HUES6 (cell line): ENCODE results near the gene CTNNA1.
"Not testable (repeated sequence)": the region's sequence is repeated elsewhere in the genome, so short reads cannot be mapped to it uniquely, and the experiment has no call there.

Source experiments
- H3K27ac ChIP-seq: 2 replicates; pipeline ENCODE4 v1.7.0; 2013; ENCODE audit warnings: low read depth, mild to moderate bottlenecking, low read length, inconsistent platforms
- H3K27me3 ChIP-seq: 2 replicates; pipeline ENCODE4 v1.6.1; 2013; ENCODE audit warnings: low read length; ENCODE audit not compliant: control insufficient read depth, insufficient read depth
- H3K36me3 ChIP-seq: 2 replicates; pipeline ENCODE4 v1.6.1; 2013; ENCODE audit warnings: low read length; ENCODE audit not compliant: control insufficient read depth, insufficient read depth
- H3K4me1 ChIP-seq: 2 replicates; pipeline ENCODE4 v1.6.1; 2013; ENCODE audit warnings: low read length; ENCODE audit not compliant: control insufficient read depth, insufficient read depth
- H3K4me3 ChIP-seq: 2 replicates; pipeline ENCODE4 v1.5.1; 2013; ENCODE audit warnings: low read depth, low read length
- H3K9ac ChIP-seq: one replicate; pipeline ENCODE4 v1.6.1; 2013; ENCODE audit warnings: mild to moderate bottlenecking, low read length
- H3K9me3 ChIP-seq: 2 replicates; pipeline ENCODE4 v1.6.1; 2013; ENCODE audit warnings: low read depth, low read length; ENCODE audit not compliant: control insufficient read depth, insufficient read depth

CTNNA1 gene

DNA sequence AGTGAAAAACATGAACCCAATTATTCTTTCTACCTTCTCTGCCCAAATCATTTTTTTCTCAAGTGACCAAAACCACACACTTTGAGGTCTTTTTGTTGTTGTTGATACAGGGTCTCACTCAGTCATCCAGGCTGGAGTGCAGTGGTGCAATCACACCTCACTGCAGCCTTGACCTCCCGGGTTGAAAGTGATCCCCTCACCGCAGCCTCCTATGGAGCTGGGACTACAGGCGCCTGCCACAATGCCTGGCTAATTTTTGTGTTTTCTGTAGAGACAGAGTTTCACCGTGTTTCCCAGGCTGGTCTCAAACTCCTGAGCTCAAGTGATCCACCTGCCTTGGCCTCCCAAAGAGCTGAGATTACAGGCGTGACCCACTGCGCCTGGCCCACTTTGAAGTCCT is 8.4 kb downstream of the CTNNA1 start:
- H3K4me1 ChIP-seq: peaks cover 17% of the 10 kb centered on the region
- peaks cover 34% of the 10 kb centered on the region for H3K36me3 ChIP-seq
- not testable (repeated sequence) for H3K9ac ChIP-seq, H3K27me3 ChIP-seq, H3K9me3 ChIP-seq, H3K4me3 ChIP-seq, H3K27ac ChIP-seq

DNA sequence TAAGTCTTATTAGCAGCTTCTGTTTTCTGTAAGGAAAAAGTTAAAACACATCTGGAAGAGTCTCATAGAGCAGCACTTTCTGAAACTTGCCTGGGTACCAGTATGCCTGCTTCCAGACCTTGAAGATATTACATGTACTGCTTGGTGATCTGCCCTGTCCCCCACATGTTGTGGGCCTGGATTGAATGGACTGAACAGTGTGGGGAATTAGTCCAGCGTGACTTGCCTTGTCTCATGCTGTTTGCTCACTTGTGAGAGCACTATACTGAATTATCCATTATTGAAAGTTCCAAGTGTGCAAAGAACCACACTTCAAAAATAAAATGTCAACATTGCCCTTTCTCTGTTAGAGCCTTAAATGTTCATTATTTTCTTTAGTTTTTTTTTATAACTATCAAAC is 8.9 kb downstream of the CTNNA1 start:
- Histone ChIP-seq H3K4me1 (peaks cover 17% of the 10 kb centered on the region), H3K27me3 (no peaks in the 10 kb centered on the region), H3K4me3 (no peak overlapping the region), H3K36me3 (peaks cover 30% of the 10 kb centered on the region), H3K27ac (no peak overlapping the region), H3K9ac (no peak overlapping the region), H3K9me3 (peaks cover 7% of the 10 kb centered on the region; the same call in 1 of the 2 replicates)

DNA sequence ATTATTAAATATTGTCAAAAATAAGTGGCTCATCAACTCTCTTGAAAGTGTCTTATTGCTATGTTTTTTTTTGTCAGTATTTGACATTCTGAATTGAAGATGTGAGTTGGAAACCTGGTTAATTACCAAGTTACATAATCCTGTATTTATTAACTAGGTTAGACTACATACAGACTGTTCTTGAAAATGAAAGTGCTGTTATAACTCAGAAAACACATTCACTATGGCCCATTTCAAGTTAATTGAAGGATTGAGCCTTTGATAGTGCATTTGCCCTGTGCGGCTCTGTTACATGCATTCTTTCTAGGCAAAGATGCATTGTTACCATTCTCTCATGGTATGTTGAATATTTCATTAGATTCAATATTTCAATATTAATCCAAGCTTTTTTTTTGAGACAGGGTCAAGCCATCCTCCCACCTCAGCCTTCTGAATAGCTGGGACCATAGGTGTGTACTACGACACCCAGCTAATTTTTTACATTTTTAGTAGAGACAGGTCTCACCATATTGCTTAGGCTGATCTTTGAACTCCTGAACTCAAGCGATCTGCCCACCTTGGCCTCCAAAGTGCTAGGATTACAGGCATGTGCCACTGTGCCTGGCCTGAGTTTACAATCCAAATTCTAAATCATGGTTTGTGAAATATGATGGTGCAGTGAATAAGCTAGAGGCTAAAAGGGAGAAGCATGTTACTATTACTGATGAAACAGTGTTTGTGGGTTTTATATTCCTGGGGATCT is 10.0 kb downstream of the CTNNA1 start:
- no peaks in the 10 kb centered on the region for H3K27me3 ChIP-seq
- H3K27ac ChIP-seq: no peak overlapping the region
- no peak overlapping the region for H3K4me3 ChIP-seq
- H3K36me3 ChIP-seq: peaks cover 23% of the 10 kb centered on the region
- H3K9ac ChIP-seq: no peak overlapping the region
- peaks cover 17% of the 10 kb centered on the region for H3K4me1 ChIP-seq
- H3K9me3 ChIP-seq: no peaks in the 10 kb centered on the region

DNA sequence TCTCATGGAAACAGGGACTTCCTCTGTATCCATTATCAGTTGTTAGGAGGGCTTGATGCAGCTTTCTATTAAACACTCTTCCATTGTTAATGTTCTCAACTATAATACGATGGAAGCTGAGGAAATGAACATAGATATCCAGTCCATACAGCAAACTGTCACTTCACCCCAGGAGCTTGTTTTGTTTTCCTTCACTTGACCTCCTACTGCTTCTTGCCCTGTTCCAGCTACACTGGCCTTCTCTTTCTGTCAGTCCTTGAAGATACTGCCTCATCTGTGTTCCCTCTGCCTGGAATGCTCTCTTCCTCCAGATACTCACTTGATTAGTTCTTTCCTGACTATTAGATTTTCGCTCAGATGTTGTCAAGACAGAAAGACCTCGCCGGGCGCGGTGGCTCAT is 17.1 kb downstream of the CTNNA1 start:
- Histone ChIP-seq H3K36me3 (peaks cover 18% of the 10 kb centered on the region), H3K4me3 (no peak overlapping the region), H3K9me3 (peaks cover 15% of the 10 kb centered on the region), H3K4me1 (peaks cover 16% of the 10 kb centered on the region), H3K27ac (no peak overlapping the region), H3K27me3 (no peaks in the 10 kb centered on the region), H3K9ac (no peak overlapping the region)

DNA sequence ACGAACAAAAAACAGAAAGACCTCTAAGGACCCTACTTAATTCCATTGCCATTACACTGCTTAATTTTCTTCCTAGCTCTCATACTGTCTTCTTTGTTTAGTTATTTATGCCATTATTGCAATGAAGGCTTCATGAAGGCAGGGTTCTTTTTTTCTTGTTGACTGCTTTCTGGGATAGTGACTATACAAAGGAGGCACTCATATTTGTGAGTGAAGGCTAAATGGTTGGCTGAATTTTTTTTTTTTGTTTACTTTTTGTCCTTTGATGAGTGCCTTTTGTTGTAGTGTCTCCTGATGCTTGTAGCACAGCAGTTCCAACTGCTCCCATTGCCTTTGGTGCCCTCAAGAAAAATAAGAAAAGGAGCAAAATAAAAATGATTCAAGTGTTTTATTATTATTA is 17.8 kb downstream of the CTNNA1 start:
- H3K9me3 ChIP-seq: peaks cover 17% of the 10 kb centered on the region
- no peak overlapping the region for H3K27ac ChIP-seq
- H3K4me1 ChIP-seq: peaks cover 14% of the 10 kb centered on the region
- H3K4me3 ChIP-seq: no peak overlapping the region
- no peak overlapping the region for H3K9ac ChIP-seq
- peaks cover 20% of the 10 kb centered on the region for H3K36me3 ChIP-seq
- no peaks in the 10 kb centered on the region for H3K27me3 ChIP-seq

DNA sequence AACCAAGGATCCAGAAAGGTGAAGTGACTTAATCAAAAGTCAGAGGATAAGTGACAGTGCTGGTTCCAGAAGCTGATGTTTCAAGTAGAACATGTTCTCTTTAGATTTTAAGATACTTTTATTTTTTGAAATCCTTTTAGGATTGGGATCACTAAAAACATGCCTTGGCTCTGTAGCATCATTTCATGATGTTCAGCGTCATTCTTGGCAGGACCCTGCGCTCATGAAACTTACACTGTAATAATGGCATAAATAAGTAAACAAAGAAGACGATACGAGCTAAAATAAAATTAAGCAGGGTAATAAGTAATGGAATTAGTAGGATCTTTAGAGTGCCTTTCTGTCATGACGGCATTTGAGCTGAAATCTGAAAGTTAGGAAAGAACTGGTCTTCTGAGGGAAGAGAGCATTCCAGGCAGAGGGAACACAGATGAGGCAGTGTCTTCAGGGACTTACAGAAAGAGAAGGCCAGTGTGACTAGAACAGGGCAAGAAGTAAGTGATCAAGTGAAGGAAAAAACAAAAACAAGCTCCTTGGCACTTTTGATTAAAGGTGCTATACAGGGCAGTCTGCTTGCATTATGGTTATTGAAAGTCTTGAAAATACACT is 19.9 kb downstream of the CTNNA1 start:
- H3K27me3 ChIP-seq: no peaks in the 10 kb centered on the region
- no peak overlapping the region for H3K4me3 ChIP-seq
- H3K9ac ChIP-seq: no peak overlapping the region
- H3K27ac ChIP-seq: no peak overlapping the region
- peaks cover 20% of the 10 kb centered on the region for H3K9me3 ChIP-seq
- H3K4me1 ChIP-seq: peaks cover 6% of the 10 kb centered on the region
- H3K36me3 ChIP-seq: peaks cover 22% of the 10 kb centered on the region

DNA sequence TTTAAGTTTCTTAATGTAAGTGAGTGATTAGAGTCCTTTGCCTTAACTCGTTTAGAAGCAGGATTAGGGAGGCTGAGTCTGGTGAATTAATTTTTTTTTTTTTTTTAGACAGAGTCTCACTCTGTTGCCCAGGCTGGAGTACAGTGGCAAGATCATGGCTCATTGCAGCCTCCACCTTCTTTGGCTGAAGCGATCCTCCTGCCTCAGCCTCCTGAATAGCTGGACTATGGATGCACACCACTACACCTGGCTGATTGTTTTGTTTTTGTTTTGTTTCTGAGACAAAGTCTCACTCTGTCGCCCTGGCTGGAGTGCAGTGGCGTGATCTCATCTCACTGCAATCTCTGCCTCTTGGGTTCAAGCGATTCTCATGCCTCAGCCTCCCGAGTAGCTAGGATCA is 20.4 kb downstream of the CTNNA1 start:
- H3K27ac ChIP-seq: not testable (repeated sequence)

DNA sequence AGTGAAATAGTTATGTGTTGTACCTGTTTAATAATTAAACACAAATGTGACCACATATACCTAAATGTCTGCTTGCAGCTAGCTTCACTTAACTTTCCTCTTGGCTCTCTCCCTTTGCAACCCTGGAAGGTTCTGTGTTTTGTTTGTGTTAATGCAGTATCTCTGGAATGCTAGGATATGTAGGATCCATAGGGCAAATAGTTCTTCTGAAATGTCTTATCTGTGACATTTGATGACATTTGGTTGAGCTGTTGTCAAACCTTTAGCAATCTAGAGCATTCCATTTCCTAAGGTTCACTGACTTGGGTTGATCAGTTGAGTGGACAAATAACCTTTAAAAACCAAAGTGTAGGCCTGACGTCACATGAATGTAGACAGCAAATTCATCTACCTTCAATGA is 21.8 kb downstream of the CTNNA1 start:
- Histone ChIP-seq H3K9ac (no peak overlapping the region), H3K4me3 (no peak overlapping the region), H3K27ac (no peak overlapping the region), H3K9me3 (peaks cover 26% of the 10 kb centered on the region), H3K36me3 (peaks cover 33% of the 10 kb centered on the region), H3K4me1 (peaks cover 5% of the 10 kb centered on the region), H3K27me3 (no peaks in the 10 kb centered on the region)

More for the DNA sequence above, 20.4 kb downstream of the CTNNA1 start:
- H3K4me1 ChIP-seq, H3K9ac ChIP-seq, H3K27me3 ChIP-seq, H3K4me3 ChIP-seq: not testable (repeated sequence)
- Histone ChIP-seq H3K9me3 (peaks cover 25% of the 10 kb centered on the region), H3K36me3 (peaks cover 28% of the 10 kb centered on the region)

DNA sequence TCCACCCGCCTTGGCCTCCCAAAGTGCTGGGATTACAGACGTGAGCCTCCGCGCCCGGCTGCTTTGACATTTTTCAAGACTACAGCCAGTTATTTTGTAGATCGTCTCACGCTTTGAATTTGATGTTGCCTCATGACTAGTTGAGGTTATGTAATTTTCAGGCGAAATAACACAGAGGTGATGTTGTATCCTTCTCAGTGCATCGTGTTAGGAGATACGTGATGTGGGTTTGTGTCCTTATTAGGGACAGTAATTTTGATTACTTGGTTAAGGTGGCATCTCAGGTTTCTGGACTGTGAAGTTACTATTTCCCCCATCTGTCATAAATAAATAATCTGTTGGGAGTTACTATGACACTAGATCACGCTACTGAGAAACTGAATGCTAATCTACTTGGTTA is 25.0 kb downstream of the CTNNA1 start:
- Histone ChIP-seq H3K36me3 (peaks cover 46% of the 10 kb centered on the region), H3K4me1 (no peaks in the 10 kb centered on the region), H3K4me3 (no peak overlapping the region), H3K27ac (no peak overlapping the region), H3K9me3 (peaks cover 24% of the 10 kb centered on the region), H3K9ac (no peak overlapping the region), H3K27me3 (no peaks in the 10 kb centered on the region)

DNA sequence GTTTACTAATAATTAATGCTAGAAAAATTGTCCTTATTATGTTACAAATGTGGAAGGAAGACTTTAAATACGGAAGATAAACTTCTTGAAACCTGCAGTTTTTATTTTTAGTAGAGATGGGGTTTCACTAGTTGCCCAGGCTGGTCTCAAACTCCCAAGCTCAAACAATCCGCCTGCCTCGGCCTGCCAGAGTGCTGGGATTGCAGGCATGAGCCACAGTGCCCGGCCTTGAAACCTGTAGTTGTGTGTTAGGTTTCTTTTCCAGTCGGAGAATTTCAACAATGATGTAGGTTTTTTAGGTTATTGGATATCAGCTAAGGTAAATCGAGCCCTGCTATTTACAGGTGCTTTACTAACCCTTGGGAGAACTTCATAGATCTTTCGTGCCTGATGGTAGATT is 30.8 kb downstream of the CTNNA1 start:
- no peak overlapping the region for H3K9ac ChIP-seq
- no peaks in the 10 kb centered on the region; the same call in 1 of the 2 replicates for H3K9me3 ChIP-seq
- H3K27ac ChIP-seq: no peak overlapping the region
- H3K27me3 ChIP-seq: no peaks in the 10 kb centered on the region
- H3K4me3 ChIP-seq: no peak overlapping the region
- peaks cover 47% of the 10 kb centered on the region for H3K36me3 ChIP-seq
- H3K4me1 ChIP-seq: no peaks in the 10 kb centered on the region; the same call in 1 of the 2 replicates

DNA sequence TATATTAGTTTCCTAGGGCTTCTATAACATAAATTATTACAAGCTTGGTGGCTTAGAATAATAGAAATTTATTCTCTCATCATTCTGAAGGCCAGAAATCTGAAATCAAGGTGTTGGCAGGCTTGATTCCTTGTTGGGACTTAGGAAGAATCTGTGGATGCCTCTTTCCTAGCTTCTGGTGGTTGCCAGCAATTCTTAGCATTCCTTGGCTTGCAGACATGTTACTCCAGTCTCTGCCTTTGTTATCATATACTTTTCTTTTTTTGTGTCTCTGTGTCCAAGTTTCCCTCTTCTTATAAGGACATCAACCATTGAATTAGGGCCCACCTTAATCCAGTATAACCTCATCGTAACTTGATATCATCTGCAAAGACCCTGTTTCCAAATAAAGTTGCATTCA is 31.4 kb downstream of the CTNNA1 start:
- no peak overlapping the region for H3K9ac ChIP-seq
- no peaks in the 10 kb centered on the region for H3K9me3 ChIP-seq
- no peak overlapping the region for H3K4me3 ChIP-seq
- H3K36me3 ChIP-seq: peaks cover 45% of the 10 kb centered on the region
- no peak overlapping the region for H3K27ac ChIP-seq
- H3K4me1 ChIP-seq: no peaks in the 10 kb centered on the region; the same call in 1 of the 2 replicates
- H3K27me3 ChIP-seq: no peaks in the 10 kb centered on the region
